ENCODE measurements around the gene TINAGL1. TPM values are rescaled to one million over a fixed set of nuclear protein-coding genes. Genes with fewer than 3 reads are reported as not detected.

Gene TINAGL1
- total and polyA plus RNA-seq, 2 donors (not counting 3 experiments of a cell fraction or from before 2014, with no cell fraction given), result 312 to 477 TPM

GRCh38 chr1:31593136-31593665 lies 16.9 kb downstream of the TINAGL1 start:
- TF ChIP-seq MAX (IDR thresholded peaks at IDR 0.05; ENCODE audit: insufficient read depth, insufficient read length), result no peak
- no peak for TF ChIP-seq POLR2AphosphoS5 (IDR thresholded peaks at IDR 0.05; ENCODE audit: insufficient read depth, low read depth, low read length)
- TF ChIP-seq JUN (IDR thresholded peaks at IDR 0.05; ENCODE audit: borderline replicate concordance, insufficient read depth, insufficient read length, low read depth), result no peak
- TF ChIP-seq FOS (IDR thresholded peaks at IDR 0.05; ENCODE audit: borderline replicate concordance, insufficient read depth, low read length), result no peak
- dilution Hi-C loops (cut with MboI; ENCODE audit: extremely low pct_ligation_motif_present, low sequenced_read_pairs), result no loop called here
- no peaks in the 10 kb centered on the region for H4K20me1 ChIP-seq (replicated peaks; ENCODE audit: control insufficient read depth, extremely low read depth, insufficient read depth, low read length)
- no peak overlapping the region for H3K27ac ChIP-seq (ENCODE audit: insufficient read depth, low read depth, low read length)
- peaks cover 36% of the 10 kb centered on the region for H3K4me1 ChIP-seq (ENCODE audit: control insufficient read depth, extremely low read depth, insufficient read depth, low read length)
- no peak overlapping the region for H3K4me2 ChIP-seq (ENCODE audit: insufficient read depth, low read length)
- BruUV-seq (replicated peaks), result no TSS peak
- no peak overlapping the region for H3K9ac ChIP-seq (replicated peaks; ENCODE audit: extremely low read depth, insufficient read depth, low read length)
- POLR2A ChIA-PET, result no interaction called here
- no peaks in the 10 kb centered on the region for H3K9me1 ChIP-seq (replicated peaks; ENCODE audit: control insufficient read depth, extremely low read depth, insufficient read depth, low read length)
- no peaks in the 10 kb centered on the region for H3K36me3 ChIP-seq (ENCODE audit: control insufficient read depth in 2 of 2, extremely low read depth in 1 of 2, insufficient read depth in 2 of 2, low read length in 2 of 2)
- CTCF ChIA-PET, result interaction anchor here (0.7 to 5.5 kb wide), 8 partner anchors 8 to 170 kb away, joined by 3 to 73 read pairs (median 3); no protein-coding TSS in a partner anchor
- FAIRE-seq (no peak), DNase-seq (ENCODE audit: low read depth, low spot score) (no peak)
- no peak overlapping the region for H2AFZ ChIP-seq (ENCODE audit: low read depth, low read length)
- no peaks in the 10 kb centered on the region for H3K9me3 ChIP-seq (replicated peaks; ENCODE audit: control insufficient read depth, insufficient read depth, low read length)
- no peaks in the 10 kb centered on the region for H3K79me2 ChIP-seq (ENCODE audit: control insufficient read depth, insufficient read depth, low read length)
- no peak overlapping the region for H3K4me3 ChIP-seq (replicated peaks in 1 of 3; ENCODE audit: insufficient read depth in 1 of 3, low read depth in 1 of 3, low read length in 3 of 3)
- intact Hi-C loops (cut with micrococcal nuclease), result no loop called here
- no peaks in the 10 kb centered on the region for H3K27me3 ChIP-seq (ENCODE audit: control insufficient read depth in 2 of 2, insufficient read depth in 2 of 2, low read length in 2 of 2)

GRCh38 chr1:31593770-31594632 lies 17.7 kb downstream of the TINAGL1 start:
- FAIRE-seq (peak; percentile 78), DNase-seq (ENCODE audit: low read depth, low spot score) (peak; percentile 73)
- no peak overlapping the region for H3K4me2 ChIP-seq (ENCODE audit: insufficient read depth, low read length)
- H3K9me1 ChIP-seq (replicated peaks; ENCODE audit: control insufficient read depth, extremely low read depth, insufficient read depth, low read length), result no peaks in the 10 kb centered on the region
- no peak overlapping the region for H3K9ac ChIP-seq (replicated peaks; ENCODE audit: extremely low read depth, insufficient read depth, low read length)
- H3K27me3 ChIP-seq (ENCODE audit: control insufficient read depth in 2 of 2, insufficient read depth in 2 of 2, low read length in 2 of 2), result no peaks in the 10 kb centered on the region
- H3K4me1 ChIP-seq (ENCODE audit: control insufficient read depth, extremely low read depth, insufficient read depth, low read length), result peaks cover 28% of the 10 kb centered on the region
- intact Hi-C loops (cut with micrococcal nuclease), result loop anchor here (1.0 kb wide), 2 partner anchors 30 to 45 kb away; no protein-coding TSS in a partner anchor
- no peaks in the 10 kb centered on the region for H3K79me2 ChIP-seq (ENCODE audit: control insufficient read depth, insufficient read depth, low read length)
- H3K4me3 ChIP-seq (replicated peaks in 1 of 3; ENCODE audit: insufficient read depth in 1 of 3, low read depth in 1 of 3, low read length in 3 of 3), result no peak overlapping the region
- H2AFZ ChIP-seq (ENCODE audit: low read depth, low read length), result no peak overlapping the region
- POLR2A ChIA-PET, result no interaction called here
- dilution Hi-C loops (cut with MboI; ENCODE audit: extremely low pct_ligation_motif_present, low sequenced_read_pairs), result no loop called here
- H3K36me3 ChIP-seq (ENCODE audit: control insufficient read depth in 2 of 2, extremely low read depth in 1 of 2, insufficient read depth in 2 of 2, low read length in 2 of 2), result no peaks in the 10 kb centered on the region
- H3K9me3 ChIP-seq (replicated peaks; ENCODE audit: control insufficient read depth, insufficient read depth, low read length), result no peaks in the 10 kb centered on the region
- no TSS peak for BruUV-seq (replicated peaks)
- H3K27ac ChIP-seq (ENCODE audit: insufficient read depth, low read depth, low read length), result no peak overlapping the region
- CTCF ChIA-PET, result interaction anchor here (0.7 to 5.5 kb wide), 13 partner anchors 8 to 171 kb away, joined by 3 to 73 read pairs (median 3); no protein-coding TSS in a partner anchor
- no peaks in the 10 kb centered on the region for H4K20me1 ChIP-seq (replicated peaks; ENCODE audit: control insufficient read depth, extremely low read depth, insufficient read depth, low read length)
- no peak for TF ChIP-seq GATA2 (IDR thresholded peaks at IDR 0.05; ENCODE audit: insufficient read depth, insufficient read length, low read depth, low read length)
- peak; percentile 95 to 96 for TF ChIP-seq CTCF (IDR thresholded peaks at IDR 0.05; ENCODE audit: extremely low read depth in 1 of 2, insufficient read depth in 1 of 2, low read depth in 1 of 2, low read length in 2 of 2)

Data from endothelial cell of umbilical vein (primary cell).